CD14-positive monocyte (primary cell): ENCODE data around the gene OR2V1. TPM values are rescaled to one million over a fixed set of nuclear protein-coding genes. Genes with fewer than 3 reads are reported as not detected.
A peak's percentile ranks its signal among the peaks of the same experiment; 100 is the strongest.
"Not testable (repeated sequence)": the region's sequence is repeated elsewhere in the genome, so short reads cannot be mapped to it uniquely, and the experiment has no call there.

ENCODE experiments used
- DNase-seq, 3 donors: peaks; one replicate each; pipeline ENCODE4 v3.0.0-alpha.2; 2011 to 2022
- H2AFZ ChIP-seq: 2 replicates; pipeline ENCODE4 v1.6.0; 2012; ENCODE audit warnings: mild to moderate bottlenecking, low read depth, low read length, inconsistent platforms; ENCODE audit not compliant: insufficient read depth, poor library complexity, severe bottlenecking
- H3K27ac ChIP-seq, 2 donors: 1 replicate in 1 of 2; 2 replicates in 1 of 2; pipeline ENCODE4 v1.5.1; 2012 to 2013; ENCODE audit warnings: low read length in 2 of 2, control low read depth in 1 of 2, inconsistent platforms in 1 of 2, low read depth in 1 of 2, mild to moderate bottlenecking in 1 of 2
- H3K27me3 ChIP-seq, 2 donors: one replicate each; pipeline versions ENCODE4 v1.6.0 to v1.6.1; 2011 to 2013; ENCODE audit warnings: low read length in 2 of 2; ENCODE audit not compliant: control insufficient read depth in 2 of 2, insufficient read depth in 2 of 2
- H3K36me3 ChIP-seq, 2 donors: replicated peaks in 1 of 2; 1 replicate in 1 of 2; 2 replicates in 1 of 2; pipeline versions ENCODE4 v1.5.1 to v1.6.1; 2012 to 2013; ENCODE audit warnings: low read length in 2 of 2, control low read depth in 1 of 2, inconsistent platforms in 1 of 2, mild to moderate bottlenecking in 1 of 2; ENCODE audit not compliant: insufficient read depth in 2 of 2, control insufficient read depth in 1 of 2
- H3K4me1 ChIP-seq, 2 donors: 1 replicate in 1 of 2; 2 replicates in 1 of 2; pipeline versions ENCODE4 v1.5.1 to v1.6.1; 2012 to 2013; ENCODE audit warnings: low read length in 2 of 2, control low read depth in 1 of 2, inconsistent platforms in 1 of 2, mild to moderate bottlenecking in 1 of 2, moderate library complexity in 1 of 2; ENCODE audit not compliant: insufficient read depth in 2 of 2, control insufficient read depth in 1 of 2
- H3K4me2 ChIP-seq: replicated peaks from 2 replicates; pipeline ENCODE3; 2012; ENCODE audit warnings: low read length, moderate library complexity, mild to moderate bottlenecking; ENCODE audit not compliant: poor library complexity, severe bottlenecking; ENCODE audit errors: extremely low read depth
- H3K4me3 ChIP-seq, 3 experiments: fragments of 200-600 bp in 1 of 3; sonication (generic) in 1 of 3; replicated peaks in 1 of 3; 1 replicate in 2 of 3; 2 replicates in 1 of 3; pipeline ENCODE4 v1.5.1; 2011 to 2013; ENCODE audit warnings: low read length in 3 of 3, mild to moderate bottlenecking in 3 of 3, control low read depth in 2 of 3, low read depth in 2 of 3, inconsistent platforms in 1 of 3, moderate library complexity in 1 of 3
- H3K79me2 ChIP-seq: 2 replicates; pipeline ENCODE4 v1.6.0; 2012; ENCODE audit warnings: mild to moderate bottlenecking, control low read depth, inconsistent platforms, low read length, moderate library complexity; ENCODE audit not compliant: insufficient read depth
- H3K9ac ChIP-seq: 2 replicates; pipeline ENCODE4 v1.6.0; 2017; ENCODE audit warnings: low read length, mild to moderate bottlenecking; ENCODE audit not compliant: insufficient read depth, poor library complexity, severe bottlenecking
- H3K9me3 ChIP-seq, 2 donors: replicated peaks in 1 of 2; 1 replicate in 1 of 2; 2 replicates in 1 of 2; pipeline versions ENCODE4 v1.5.1 to v1.6.1; 2012 to 2013; ENCODE audit warnings: low read length in 2 of 2, control low read depth in 1 of 2; ENCODE audit not compliant: control insufficient read depth in 1 of 2, insufficient read depth in 1 of 2
- H4K20me1 ChIP-seq: 2 replicates; pipeline ENCODE4 v1.6.0; 2012; ENCODE audit warnings: mild to moderate bottlenecking, low read length, control low read depth, moderate library complexity; ENCODE audit not compliant: insufficient read depth
- H3K27ac Mint-ChIP-seq, 7 donors: one replicate each; pipeline ENCODE4 v1.8.0; 2020; ENCODE audit warnings: mild to moderate bottlenecking in 7 of 7, mixed read lengths in 7 of 7, moderate library complexity in 6 of 7, inconsistent platforms in 2 of 7
- H3K27me3 Mint-ChIP-seq, 3 donors: one replicate each; pipeline ENCODE4 v1.8.0; 2021 to 2022; ENCODE audit warnings: low read depth in 3 of 3, mild to moderate bottlenecking in 3 of 3, mixed read lengths in 3 of 3, moderate library complexity in 3 of 3, inconsistent platforms in 1 of 3
- H3K36me3 Mint-ChIP-seq, 2 donors: one replicate each; pipeline ENCODE4 v1.8.0; 2020; ENCODE audit warnings: mixed read lengths in 2 of 2, inconsistent platforms in 1 of 2, mild to moderate bottlenecking in 1 of 2
- H3K4me1 Mint-ChIP-seq: one replicate; pipeline ENCODE4 v1.8.0; 2020; ENCODE audit warnings: mild to moderate bottlenecking, mixed read lengths
- H3K4me3 Mint-ChIP-seq, 2 donors: one replicate each; pipeline ENCODE4 v1.8.0; 2020; ENCODE audit warnings: mild to moderate bottlenecking in 2 of 2, mixed read lengths in 2 of 2, moderate library complexity in 1 of 2
- H3K9me3 Mint-ChIP-seq, 7 donors: one replicate each; pipeline ENCODE4 v1.8.0; 2020 to 2022; ENCODE audit warnings: mixed read lengths in 7 of 7, mild to moderate bottlenecking in 6 of 7, moderate library complexity in 6 of 7, inconsistent platforms in 2 of 7
- CTCF ChIP-seq: fragments of 200-600 bp; IDR thresholded peaks from one replicate; pipeline ENCODE4 v1.8.0; 2022; ENCODE audit warnings: antibody characterized with exemption, mild to moderate bottlenecking
- WGBS: methylation state at CpG from one replicate; pipeline ENCODE4 v1.1.5; 2013; ENCODE audit warnings: missing lambda C conversion rate; ENCODE audit not compliant: insufficient coverage; 5-methylcytosine and 5-hydroxymethylcytosine counted together
- intact Hi-C, 2 donors: fragments of 100-400 bp; cut with micrococcal nuclease; formaldehyde crosslinking; loops; one replicate each; pipeline versions ENCODE4 v1.15.0 to v1.15.1; 2023
- polyA plus RNA-seq, 3 donors: library from polyadenylated mRNA; depleted of rRNA in 1 of 3; unstranded in 2 of 3; stranded (reverse) in 1 of 3; fragments of 300-500 nt in 2 of 3; fragments of >200 nt in 1 of 3; fragmentation: Illumina TruSeq in 2 of 3; gene quantifications; 1 replicate in 2 of 3; 2 replicates in 1 of 3; pipeline ENCODE4 v1.2.3, GENCODE V29; 2012 to 2021

The OR2V1 gene
- polyA plus RNA-seq, 3 donors = not detected

GRCh38 chr5:181107699-181108098 is 23.3 kb downstream of the OR2V1 start:
- peaks cover 38 to 68% (median 46%) of the 10 kb centered on the region in 3 donors for H3K27me3 Mint-ChIP-seq
- DNase-seq = no peak
- H3K4me1 ChIP-seq = no peaks in the 10 kb centered on the region
- no peaks in the 10 kb centered on the region for H3K79me2 ChIP-seq
- no peak overlapping the region for H3K27ac ChIP-seq
- H3K27me3 ChIP-seq = peaks cover 2 to 25% of the 10 kb centered on the region in 2 donors
- no peak overlapping the region for H2AFZ ChIP-seq
- intact Hi-C loops = no loop called here
- no peak overlapping the region for H3K27ac Mint-ChIP-seq
- no peak for TF ChIP-seq CTCF
- H3K4me2 ChIP-seq = no peak overlapping the region
- H3K4me3 ChIP-seq = no peak overlapping the region
- WGBS = 86% methylated on average over 9 of the region's 9 CpGs
- H3K9me3 ChIP-seq = no peaks in the 10 kb centered on the region
- no peaks in the 10 kb centered on the region for H3K36me3 ChIP-seq
- H3K4me1 Mint-ChIP-seq = peaks cover 10% of the 10 kb centered on the region
- peak overlapping the region in 1 of 2 donors; percentile 5 for H3K4me3 Mint-ChIP-seq
- H3K36me3 Mint-ChIP-seq = peaks cover 0 to 1% of the 10 kb centered on the region in 2 donors
- H4K20me1 ChIP-seq = no peaks in the 10 kb centered on the region
- peaks cover 0 to 14% (median 6%) of the 10 kb centered on the region in 7 donors for H3K9me3 Mint-ChIP-seq
- no peak overlapping the region for H3K9ac ChIP-seq

- Mint-ChIP-seq H3K27me3 (peaks cover 38 to 51% (median 41%) of the 10 kb centered on the region in 3 donors), H3K36me3 (peaks cover 0 to 1% of the 10 kb centered on the region in 2 donors), H3K4me1 (peaks cover 10% of the 10 kb centered on the region), H3K9me3 (peaks cover 0 to 11% (median 5%) of the 10 kb centered on the region in 7 donors), H3K27ac (no peak overlapping the region), H3K4me3 (peak overlapping the region in 1 of 2 donors; percentile 35)
- DNase-seq = no peak
- Histone ChIP-seq H3K27me3 (peaks cover 2 to 20% of the 10 kb centered on the region in 2 donors), H3K36me3 (no peaks in the 10 kb centered on the region), H3K4me1 (no peaks in the 10 kb centered on the region), H3K79me2 (no peaks in the 10 kb centered on the region), H2AFZ (no peak overlapping the region), H4K20me1 (no peaks in the 10 kb centered on the region), H3K9ac (no peak overlapping the region), H3K9me3 (no peaks in the 10 kb centered on the region), H3K4me3 (no peak overlapping the region), H3K4me2 (no peak overlapping the region), H3K27ac (no peak overlapping the region)
- intact Hi-C loops = no loop called here
- WGBS = 40% methylated on average over 1 of the region's 7 CpGs
- no peak for TF ChIP-seq CTCF
Measured at GRCh38 chr5:181105391-181106025, 25.5 kb downstream of the OR2V1 start.

GRCh38 chr5:181104606-181105390 is 26.2 kb downstream of the OR2V1 start:
- H3K27me3 ChIP-seq = peaks cover 7 to 27% of the 10 kb centered on the region in 2 donors
- H3K4me1 ChIP-seq, H3K9me3 ChIP-seq, H3K36me3 ChIP-seq, intact Hi-C loops, DNase-seq, H3K27ac ChIP-seq, H3K79me2 ChIP-seq, H2AFZ ChIP-seq, H4K20me1 ChIP-seq, H3K27ac Mint-ChIP-seq, H3K36me3 Mint-ChIP-seq, H3K9ac ChIP-seq, H3K4me2 ChIP-seq, H3K4me3 ChIP-seq: not testable (repeated sequence)
- H3K9me3 Mint-ChIP-seq = peaks cover 0 to 17% (median 8%) of the 10 kb centered on the region in 7 donors
- H3K27me3 Mint-ChIP-seq = peaks cover 40 to 57% (median 47%) of the 10 kb centered on the region in 3 donors
- H3K4me1 Mint-ChIP-seq = peaks cover 10% of the 10 kb centered on the region
- 56% methylated on average over 6 of the region's 20 CpGs for WGBS
- peak overlapping the region in 1 of 2 donors; percentile 93 for H3K4me3 Mint-ChIP-seq
